ENCODE measurements around the gene HDLBP.

DNA sequence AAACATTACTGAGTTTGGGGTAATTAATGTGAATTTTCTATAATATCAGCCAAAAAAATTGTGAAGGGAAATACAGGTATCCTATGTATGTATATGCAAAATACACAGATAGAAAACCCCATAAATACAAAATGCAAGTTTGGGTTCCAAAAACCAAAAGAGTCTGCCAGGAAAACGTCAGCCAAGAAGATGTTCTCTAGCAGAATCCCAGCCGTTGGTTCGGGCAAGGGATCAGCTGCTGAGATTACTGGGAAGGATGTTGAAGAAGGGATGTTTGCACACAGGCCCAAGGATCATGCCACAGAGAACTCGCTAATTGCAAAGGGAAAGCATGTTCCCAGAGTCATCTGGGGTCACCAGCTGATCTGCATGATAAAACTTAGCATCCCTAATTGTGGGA lies 136.5 kb downstream of the HDLBP start:
- TF ChIP-seq POLR2A (IDR thresholded peaks at IDR 0.05; ENCODE audit: extremely low read depth, insufficient read length) (no peak), MYC (IDR thresholded peaks at IDR 0.05; ENCODE audit: low read depth, low read length) (no peak)
- TF ChIP-seq, protein P1, sequence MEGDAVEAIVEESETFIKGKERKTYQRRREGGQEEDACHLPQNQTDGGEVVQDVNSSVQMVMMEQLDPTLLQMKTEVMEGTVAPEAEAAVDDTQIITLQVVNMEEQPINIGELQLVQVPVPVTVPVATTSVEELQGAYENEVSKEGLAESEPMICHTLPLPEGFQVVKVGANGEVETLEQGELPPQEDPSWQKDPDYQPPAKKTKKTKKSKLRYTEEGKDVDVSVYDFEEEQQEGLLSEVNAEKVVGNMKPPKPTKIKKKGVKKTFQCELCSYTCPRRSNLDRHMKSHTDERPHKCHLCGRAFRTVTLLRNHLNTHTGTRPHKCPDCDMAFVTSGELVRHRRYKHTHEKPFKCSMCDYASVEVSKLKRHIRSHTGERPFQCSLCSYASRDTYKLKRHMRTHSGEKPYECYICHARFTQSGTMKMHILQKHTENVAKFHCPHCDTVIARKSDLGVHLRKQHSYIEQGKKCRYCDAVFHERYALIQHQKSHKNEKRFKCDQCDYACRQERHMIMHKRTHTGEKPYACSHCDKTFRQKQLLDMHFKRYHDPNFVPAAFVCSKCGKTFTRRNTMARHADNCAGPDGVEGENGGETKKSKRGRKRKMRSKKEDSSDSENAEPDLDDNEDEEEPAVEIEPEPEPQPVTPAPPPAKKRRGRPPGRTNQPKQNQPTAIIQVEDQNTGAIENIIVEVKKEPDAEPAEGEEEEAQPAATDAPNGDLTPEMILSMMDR (IDR thresholded peaks at IDR 0.05; ENCODE audit: low read depth, low read length), result no peak

Data from NB4 (cell line).